Hepatocyte (in vitro differentiated cells): ENCODE data around the gene TSPAN9. TPM values are rescaled to one million over a fixed set of nuclear protein-coding genes. Genes with fewer than 3 reads are reported as not detected.

Source experiments
- DNase-seq: peaks from one replicate; pipeline ENCODE4 v3.0.0-alpha.2; 2016; ENCODE audit warnings: low spot score
- H2AFZ ChIP-seq: fragments of 200-600 bp; sonication (generic); 2 replicates; pipeline ENCODE4 v1.6.0; 2016; ENCODE audit warnings: antibody characterized with exemption, mild to moderate bottlenecking
- H3K27ac ChIP-seq: fragments of 200-600 bp; sonication (generic); 2 replicates; pipeline ENCODE4 v1.5.1; 2016; ENCODE audit warnings: mild to moderate bottlenecking
- H3K27me3 ChIP-seq: fragments of 200-600 bp; sonication (generic); 2 replicates; pipeline ENCODE4 v1.6.1; 2016
- H3K36me3 ChIP-seq: fragments of 200-600 bp; sonication (generic); replicated peaks from 2 replicates; pipeline ENCODE4 v1.5.1; 2016; ENCODE audit warnings: low read depth; ENCODE audit not compliant: insufficient read depth
- H3K4me1 ChIP-seq: fragments of 200-600 bp; sonication (generic); 2 replicates; pipeline ENCODE4 v1.5.1; 2016; ENCODE audit warnings: mild to moderate bottlenecking, moderate library complexity; ENCODE audit not compliant: insufficient read depth
- H3K4me2 ChIP-seq: fragments of 200-600 bp; sonication (generic); 2 replicates; pipeline ENCODE4 v1.6.0; 2016
- H3K4me3 ChIP-seq: fragments of 200-600 bp; sonication (generic); 2 replicates; pipeline ENCODE4 v1.5.1; 2016; ENCODE audit warnings: mild to moderate bottlenecking
- H3K79me2 ChIP-seq: fragments of 200-600 bp; sonication (generic); 2 replicates; pipeline ENCODE4 v1.6.0; 2017; ENCODE audit warnings: mild to moderate bottlenecking
- H3K9me2 ChIP-seq: fragments of 200-600 bp; sonication (generic); replicated peaks from 2 replicates; pipeline ENCODE4 v1.6.0; 2017; ENCODE audit warnings: mild to moderate bottlenecking; ENCODE audit not compliant: insufficient read depth
- H3K9me3 ChIP-seq: fragments of 200-600 bp; sonication (generic); 2 replicates; pipeline ENCODE4 v1.5.1; 2016; ENCODE audit warnings: low read depth, mild to moderate bottlenecking
- H4K20me1 ChIP-seq: fragments of 200-600 bp; sonication (generic); 2 replicates; pipeline ENCODE4 v1.6.0; 2016; ENCODE audit warnings: mild to moderate bottlenecking; ENCODE audit not compliant: insufficient read depth, poor library complexity, severe bottlenecking
- CTCF ChIP-seq: fragments of 200-600 bp; sonication (generic); IDR thresholded peaks from 2 replicates; pipeline ENCODE4 v1.5.1; 2016; ENCODE audit warnings: antibody characterized with exemption, mild to moderate bottlenecking; ENCODE audit not compliant: poor library complexity
- EZH2 ChIP-seq: fragments of 200-600 bp; sonication (generic); IDR thresholded peaks from 2 replicates; pipeline ENCODE4 v1.6.1; 2016; ENCODE audit warnings: antibody characterized with exemption, mild to moderate bottlenecking, borderline replicate concordance
- EZH2phosphoT487 ChIP-seq: fragments of 200-600 bp; sonication (generic); IDR thresholded peaks from one replicate; pipeline ENCODE4 v1.6.1; 2018; ENCODE audit warnings: antibody characterized with exemption, mild to moderate bottlenecking, low read depth, moderate library complexity; ENCODE audit not compliant: unreplicated experiment, severe bottlenecking
- WGBS: methylation state at CpG from one replicate; pipeline ENCODE4 v1.1.6; 2016; ENCODE audit warnings: low lambda C conversion rate; ENCODE audit errors: missing lambda C conversion rate; 5-methylcytosine and 5-hydroxymethylcytosine counted together
- polyA plus RNA-seq: library from polyadenylated mRNA; unstranded; fragments of >200 nt; fragmentation: Nextera tagmentation; extraction: Ambion mirVana; gene quantifications from 2 replicates; pipeline ENCODE4 v1.2.1, GENCODE V29; 2016
- total RNA-seq: library from RNA; depleted of rRNA; stranded (reverse); fragments of >200 nt; gene quantifications from 2 replicates; pipeline ENCODE4 v1.2.3, GENCODE V29; 2014

TSPAN9 gene
- total and polyA plus RNA-seq, 2 experiments from 2014 or later: 16.6 to 38.6 TPM

GRCh38 chr12:3230758-3231375 is 153.7 kb downstream of the TSPAN9 start:
- Histone ChIP-seq H3K9me2 (no peaks in the 10 kb centered on the region), H4K20me1 (no peaks in the 10 kb centered on the region), H3K4me2 (no peak overlapping the region), H3K9me3 (no peaks in the 10 kb centered on the region), H3K36me3 (no peaks in the 10 kb centered on the region), H3K4me1 (peaks cover 7% of the 10 kb centered on the region), H3K27ac (no peak overlapping the region), H3K79me2 (no peaks in the 10 kb centered on the region), H2AFZ (no peak overlapping the region), H3K27me3 (no peaks in the 10 kb centered on the region), H3K4me3 (no peak overlapping the region)
- 82% methylated on average over 14 of the region's 14 CpGs for WGBS
- no peak for DNase-seq
- no peak for TF ChIP-seq EZH2phosphoT487
- TF ChIP-seq EZH2: no peak
- no peak for TF ChIP-seq CTCF

- no peak for DNase-seq
- 82% methylated on average over 18 of the region's 19 CpGs for WGBS
- no peaks in the 10 kb centered on the region for H4K20me1 ChIP-seq
- TF ChIP-seq EZH2: no peak
- no peak for TF ChIP-seq EZH2phosphoT487
- TF ChIP-seq CTCF: no peak
- no peak overlapping the region for H2AFZ ChIP-seq
- H3K27ac ChIP-seq: no peak overlapping the region
- H3K79me2 ChIP-seq: no peaks in the 10 kb centered on the region
- no peaks in the 10 kb centered on the region for H3K36me3 ChIP-seq
- H3K4me3 ChIP-seq: no peak overlapping the region
- no peaks in the 10 kb centered on the region for H3K9me2 ChIP-seq
- H3K27me3 ChIP-seq: no peaks in the 10 kb centered on the region
- no peak overlapping the region for H3K4me2 ChIP-seq
- peaks cover 13% of the 10 kb centered on the region for H3K4me1 ChIP-seq
- H3K9me3 ChIP-seq: no peaks in the 10 kb centered on the region
Observed at GRCh38 chr12:3231399-3231876, 154.3 kb downstream of the TSPAN9 start.

DNA sequence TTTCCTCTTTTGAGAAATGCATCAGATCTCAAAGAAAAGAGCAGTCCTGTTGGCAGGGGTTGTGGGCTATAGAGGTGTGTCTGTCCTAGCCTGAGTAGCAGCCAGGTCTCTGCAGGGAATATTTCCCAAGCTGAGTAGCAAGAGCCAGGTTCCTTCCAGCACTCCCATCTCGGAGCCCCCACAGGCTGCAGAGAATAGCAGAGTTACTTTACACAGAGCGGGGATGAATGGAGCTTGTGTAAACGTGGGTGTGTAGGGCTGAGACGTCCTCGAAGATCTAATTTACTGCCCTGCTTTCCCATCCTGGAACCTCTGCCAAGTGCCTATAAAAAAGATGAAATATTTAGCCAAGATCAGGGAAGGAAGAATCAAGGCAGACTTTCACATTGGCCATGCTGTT is 156.6 kb downstream of the TSPAN9 start:
- peak; percentile 37 for DNase-seq
- WGBS: 15% methylated on average over 5 of the region's 5 CpGs
- no peaks in the 10 kb centered on the region for H3K9me2 ChIP-seq
- H3K27ac ChIP-seq: no peak overlapping the region
- no peaks in the 10 kb centered on the region for H3K36me3 ChIP-seq
- H3K4me1 ChIP-seq: peaks cover 15% of the 10 kb centered on the region
- no peaks in the 10 kb centered on the region for H4K20me1 ChIP-seq
- H3K9me3 ChIP-seq: no peaks in the 10 kb centered on the region
- no peak overlapping the region for H2AFZ ChIP-seq
- TF ChIP-seq EZH2phosphoT487: no peak
- no peak overlapping the region for H3K4me3 ChIP-seq
- H3K27me3 ChIP-seq: no peaks in the 10 kb centered on the region
- H3K79me2 ChIP-seq: no peaks in the 10 kb centered on the region
- H3K4me2 ChIP-seq: no peak overlapping the region

DNA sequence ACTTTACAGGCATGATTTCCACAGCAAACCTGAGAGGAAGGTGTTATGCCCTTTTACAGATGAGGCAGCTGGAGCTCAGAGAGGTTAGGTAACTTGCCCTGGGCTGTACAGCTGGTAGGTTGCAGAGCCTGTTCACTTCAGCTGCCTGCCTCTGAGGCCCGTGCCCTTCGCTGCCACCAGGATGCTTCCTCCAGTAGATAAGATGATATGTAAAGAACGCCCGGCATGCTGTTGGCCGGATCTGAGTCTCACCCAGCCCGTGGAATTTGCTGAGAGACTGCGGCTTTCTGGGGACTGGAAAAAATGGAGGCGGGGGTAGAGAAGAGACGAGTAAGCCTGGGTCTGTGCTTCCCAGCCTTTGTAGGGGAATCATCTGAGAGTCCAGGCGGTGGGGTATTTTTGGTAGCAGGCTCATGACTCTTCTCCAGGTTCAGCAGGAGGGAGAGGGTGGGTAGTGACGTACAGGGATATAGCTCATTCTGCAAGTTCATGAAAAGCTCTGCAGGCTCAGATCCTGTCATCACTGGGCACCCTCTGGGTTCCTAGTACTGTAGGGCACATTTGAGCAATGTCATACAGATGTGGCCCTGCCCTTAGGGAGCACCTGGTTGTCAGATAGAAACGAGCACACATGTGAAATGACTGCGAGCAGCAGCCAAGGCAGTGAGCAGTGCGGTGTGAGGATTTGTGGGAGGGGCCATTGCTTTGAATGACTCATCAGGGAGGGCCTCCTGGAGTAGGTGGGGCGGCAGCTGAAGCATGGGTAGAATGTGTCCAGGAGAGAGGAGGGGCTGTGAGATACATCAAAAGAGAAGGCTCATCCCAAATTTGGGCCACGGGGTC is 159.4 kb downstream of the TSPAN9 start:
- H3K79me2 ChIP-seq: no peaks in the 10 kb centered on the region
- WGBS: 55% methylated on average over 16 of the region's 16 CpGs
- peaks cover 18% of the 10 kb centered on the region for H3K4me1 ChIP-seq
- DNase-seq: peak; percentile 86
- H3K27me3 ChIP-seq: no peaks in the 10 kb centered on the region
- no peaks in the 10 kb centered on the region for H4K20me1 ChIP-seq
- H3K27ac ChIP-seq: peak overlapping the region; percentile 18
- no peaks in the 10 kb centered on the region for H3K9me2 ChIP-seq
- H3K9me3 ChIP-seq: no peaks in the 10 kb centered on the region
- H3K4me2 ChIP-seq: peak overlapping the region; percentile 55
- no peaks in the 10 kb centered on the region for H3K36me3 ChIP-seq
- no peak overlapping the region for H2AFZ ChIP-seq
- TF ChIP-seq CTCF: no peak
- TF ChIP-seq EZH2phosphoT487: no peak
- no peak for TF ChIP-seq EZH2
- no peak overlapping the region for H3K4me3 ChIP-seq
